T-helper 2 cell treated with Interferon-gamma antibody and Interleukin-4, amounts not matched to agents 100 ng/mL and 5 ng/mL, for 36 hours (primary cell): Measurements from ENCODE around the gene MYT1. TPM values are rescaled to one million over a fixed set of nuclear protein-coding genes. Genes with fewer than 3 reads are reported as not detected.

Experiments
- intact Hi-C: fragments of 100-400 bp; cut with micrococcal nuclease; formaldehyde crosslinking; loops from one replicate; pipeline ENCODE4 v1.15.1; 2023
- total RNA-seq: library from RNA; stranded (reverse); gene quantifications from 2 replicates; pipeline ENCODE4 v1.2.3, GENCODE V29; 2022

MYT1 gene
- total RNA-seq, 1 donor from 2014 or later = not detected

DNA sequence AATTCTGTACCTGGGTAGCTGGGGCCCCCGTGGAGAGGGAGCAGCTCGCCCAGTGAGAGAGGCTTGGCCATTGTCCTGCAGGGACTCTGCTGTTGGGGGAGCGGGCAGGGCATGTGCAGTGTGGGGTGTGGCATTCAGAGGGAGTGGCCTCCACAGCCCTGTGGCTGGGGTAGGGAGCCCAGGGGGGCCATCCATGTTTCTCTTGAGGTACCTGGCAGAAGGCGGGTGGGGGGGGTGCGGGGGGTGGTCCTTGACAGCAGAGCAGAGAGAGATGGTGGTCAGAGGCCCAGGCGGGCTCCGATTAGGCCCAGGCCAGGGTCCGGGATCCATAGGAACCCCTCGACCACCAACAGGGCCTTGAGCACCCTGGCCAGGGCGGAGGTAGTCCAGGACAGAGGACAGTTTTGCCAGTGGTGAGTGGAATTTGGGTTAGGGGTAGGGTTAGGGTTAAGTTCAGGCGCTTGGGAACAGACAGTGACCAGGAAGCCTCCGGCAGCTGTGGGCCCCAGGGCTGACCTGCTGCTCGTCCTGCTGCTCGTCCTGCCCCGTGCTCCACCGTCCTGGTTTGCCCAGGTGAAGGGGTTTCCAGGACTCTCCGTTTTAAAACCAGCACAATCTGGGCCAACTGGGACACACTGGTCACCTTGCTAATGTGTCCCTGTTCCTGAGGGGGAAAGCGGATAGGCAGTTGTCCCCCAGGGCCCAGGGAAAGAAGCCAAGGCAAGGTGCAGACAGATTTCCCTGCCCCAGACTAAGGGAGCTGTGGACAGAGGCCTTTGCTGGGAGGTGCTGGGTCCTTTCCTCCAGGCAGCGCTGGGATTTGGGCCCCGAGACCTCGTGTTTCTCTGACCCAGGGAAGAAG is 24.8 kb upstream of the MYT1 start:
- intact Hi-C loops = no loop called here

DNA sequence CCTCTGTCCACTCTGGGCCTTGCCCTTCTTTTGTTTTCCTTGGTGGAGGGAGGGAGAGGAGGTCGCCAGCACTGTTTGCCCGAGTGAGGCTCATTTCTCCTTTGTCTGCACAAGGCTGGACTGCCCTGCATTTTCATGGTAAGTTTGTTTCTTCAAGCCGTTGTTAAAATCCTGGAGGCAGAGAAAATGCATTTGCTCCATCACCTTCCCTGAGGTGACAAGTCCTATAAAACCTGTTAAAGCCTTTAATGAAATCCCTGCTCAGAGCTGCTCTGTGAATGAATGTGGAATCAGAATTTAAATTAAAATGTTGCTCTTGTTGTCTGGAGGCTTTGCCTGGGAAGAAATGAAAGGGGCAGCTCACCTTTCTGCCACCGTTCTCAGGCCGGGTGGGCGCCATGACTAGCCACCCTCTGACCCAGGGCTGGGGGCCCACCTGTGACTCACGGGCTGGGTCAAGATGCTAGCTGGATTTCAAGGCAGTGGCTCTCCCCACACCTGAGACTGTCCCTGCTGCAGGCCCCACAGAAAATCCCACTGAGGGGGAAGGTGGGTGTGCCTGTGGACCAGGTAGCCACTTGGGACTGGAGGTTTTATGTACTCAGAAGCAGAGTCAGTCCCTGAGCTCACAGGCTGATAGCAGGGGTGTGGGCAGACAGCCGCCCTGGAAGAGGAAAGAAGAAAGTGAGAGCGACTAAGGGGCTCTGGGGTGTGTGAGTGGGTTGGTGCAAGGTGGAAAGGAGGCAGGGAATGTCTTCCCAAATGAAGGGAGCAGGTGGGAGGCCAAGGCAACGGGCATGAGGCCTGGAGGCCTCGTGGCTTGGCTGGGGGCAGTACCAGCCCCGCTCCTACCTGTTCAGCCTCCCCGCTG is 24.0 kb upstream of the MYT1 start:
- intact Hi-C loops = no loop called here

- intact Hi-C loops = no loop called here
Observed at GRCh38 chr20:64140956-64141355, 23.3 kb upstream of the MYT1 start.

GRCh38 chr20:64142590-64142989 is 21.7 kb upstream of the MYT1 start:
- intact Hi-C loops = no loop called here

GRCh38 chr20:64143018-64143801 is 21.0 kb upstream of the MYT1 start:
- intact Hi-C loops = no loop called here

GRCh38 chr20:64144144-64144912 is 19.9 kb upstream of the MYT1 start:
- intact Hi-C loops = no loop called here

DNA sequence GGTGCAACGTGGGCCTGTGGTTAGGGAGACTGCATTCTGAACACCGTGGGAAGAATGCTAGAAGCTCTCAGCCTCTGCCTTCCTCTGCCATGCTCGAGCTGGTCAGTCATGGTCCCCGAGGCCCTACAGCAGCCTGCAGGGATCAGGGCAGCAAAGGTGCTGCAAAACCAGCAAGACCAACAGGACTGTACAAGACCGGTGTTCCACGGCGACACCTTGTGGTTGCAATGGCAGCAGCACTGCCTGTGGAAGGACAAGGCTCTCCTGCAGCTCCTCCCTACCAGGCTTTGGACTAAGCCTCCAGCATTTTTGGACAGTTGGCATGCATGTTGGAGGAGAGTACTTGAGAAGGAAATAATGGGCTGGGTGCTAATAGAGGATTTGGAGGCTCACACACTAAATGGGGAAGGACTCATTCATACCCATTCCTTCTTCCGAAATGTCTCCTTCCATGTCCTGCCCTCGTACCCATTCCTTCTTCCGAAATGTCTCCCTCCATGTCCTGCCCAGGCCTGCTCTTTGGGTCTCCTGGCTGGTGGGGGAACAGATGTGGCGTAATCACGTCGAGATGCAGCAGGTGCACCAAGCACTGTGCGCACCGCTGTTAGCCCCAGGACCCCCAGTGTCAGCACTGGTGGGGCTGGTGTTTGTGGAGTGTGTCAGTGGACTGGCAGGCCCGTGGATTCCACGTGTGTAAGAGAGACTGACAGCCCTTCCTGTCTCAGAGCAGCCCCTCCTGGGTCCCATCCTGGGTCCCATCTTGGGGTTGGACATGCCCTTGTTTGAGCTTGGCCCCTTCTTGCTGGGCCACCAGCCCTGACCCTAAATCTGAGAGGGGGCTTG is 18.6 kb upstream of the MYT1 start:
- intact Hi-C loops = no loop called here

GRCh38 chr20:64146301-64146935 is 17.8 kb upstream of the MYT1 start:
- intact Hi-C loops = no loop called here

DNA sequence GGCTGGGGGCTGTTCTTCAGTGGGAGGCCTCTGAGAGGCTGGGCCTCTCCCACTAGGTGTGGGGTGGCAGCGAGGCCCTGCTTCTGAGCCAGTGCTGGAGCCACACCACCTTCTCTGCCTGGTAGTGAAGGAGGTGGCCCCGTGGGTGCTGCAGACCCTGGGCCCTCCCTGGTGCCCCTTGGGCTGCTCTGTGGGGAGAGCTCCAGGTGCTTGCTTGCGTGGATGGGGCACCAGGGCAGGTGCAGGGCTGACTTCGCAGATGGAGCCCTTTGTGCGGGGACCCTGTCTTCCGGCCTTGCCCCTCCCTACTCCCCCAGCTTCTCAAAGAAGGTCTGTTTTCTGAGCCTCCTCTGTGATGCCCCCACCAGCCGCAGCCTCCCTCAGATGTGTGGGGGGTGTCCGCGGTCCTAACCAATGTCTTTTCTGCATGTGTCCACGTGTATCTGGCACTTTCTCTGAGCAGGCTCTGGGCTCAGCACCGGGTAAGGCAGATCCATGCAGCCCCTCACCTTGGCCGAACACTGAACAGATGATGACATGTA is 17.2 kb upstream of the MYT1 start:
- intact Hi-C loops = no loop called here

DNA sequence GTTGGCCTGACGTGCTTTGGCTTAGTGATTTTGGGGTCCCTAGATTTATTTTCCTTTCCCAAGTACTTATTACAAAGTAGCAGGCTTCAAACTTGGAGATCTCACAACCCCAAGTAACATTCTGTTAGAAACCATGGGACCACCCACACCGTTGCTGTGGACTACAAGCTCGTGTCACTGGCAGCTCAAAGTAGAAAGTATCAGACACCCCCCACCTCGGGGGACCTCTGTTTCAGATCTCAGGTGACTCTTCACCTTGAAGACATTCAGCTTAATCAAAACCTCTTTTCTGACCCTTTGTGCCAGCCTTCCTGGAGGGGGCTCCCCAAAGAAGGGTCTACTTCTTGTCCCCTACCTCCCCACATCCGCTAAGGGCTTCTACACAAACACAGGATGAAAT is 15.7 kb upstream of the MYT1 start:
- intact Hi-C loops = no loop called here

GRCh38 chr20:64149141-64149540 is 15.1 kb upstream of the MYT1 start:
- intact Hi-C loops = no loop called here

- intact Hi-C loops = no loop called here
Observed at GRCh38 chr20:64149809-64150560, 14.3 kb upstream of the MYT1 start.

DNA sequence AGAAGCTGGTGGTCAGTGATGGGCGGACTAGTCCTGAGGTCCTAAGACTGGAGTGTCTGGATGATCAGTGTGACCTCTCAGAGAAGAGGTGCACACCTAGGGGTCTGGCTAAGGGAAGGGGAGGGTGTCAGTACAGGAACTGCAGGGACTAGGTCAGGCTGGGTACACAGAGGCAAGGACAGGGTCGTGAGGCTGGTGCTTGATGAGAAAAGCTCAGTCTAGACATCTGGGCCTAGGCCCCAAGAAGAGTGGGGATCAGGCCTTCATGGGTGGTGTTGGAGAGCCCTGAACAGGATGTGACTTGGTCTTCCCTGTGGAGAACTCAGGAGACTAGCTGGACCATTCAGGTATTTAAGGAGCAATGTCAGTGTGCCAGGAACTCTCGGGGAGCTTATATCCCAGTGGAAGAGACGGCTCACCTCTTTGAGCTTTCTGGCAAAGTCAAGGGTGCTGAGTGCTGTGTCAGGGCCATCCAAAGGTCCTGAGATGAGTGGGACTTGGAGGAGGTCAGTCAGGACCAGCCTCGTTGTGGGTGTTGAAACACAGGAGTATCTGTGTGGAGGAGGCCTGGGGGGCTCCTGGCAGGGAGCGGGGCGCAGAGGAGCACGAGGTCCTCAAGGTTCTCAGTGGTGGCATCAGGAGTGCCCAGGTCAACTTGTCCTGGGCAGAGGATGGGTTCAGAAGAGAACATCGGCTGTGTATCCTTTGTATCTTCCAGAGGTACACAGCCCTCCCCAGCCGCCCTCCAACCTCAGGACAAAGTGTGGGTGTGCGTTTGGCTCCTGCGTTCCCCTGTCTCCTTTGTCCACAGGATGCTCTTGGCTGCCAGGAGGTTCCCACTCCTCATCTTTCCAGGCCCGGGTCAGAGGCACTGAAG is 13.3 kb upstream of the MYT1 start:
- intact Hi-C loops = no loop called here

- intact Hi-C loops = no loop called here
Observed at GRCh38 chr20:64151633-64152530, 12.4 kb upstream of the MYT1 start.

DNA sequence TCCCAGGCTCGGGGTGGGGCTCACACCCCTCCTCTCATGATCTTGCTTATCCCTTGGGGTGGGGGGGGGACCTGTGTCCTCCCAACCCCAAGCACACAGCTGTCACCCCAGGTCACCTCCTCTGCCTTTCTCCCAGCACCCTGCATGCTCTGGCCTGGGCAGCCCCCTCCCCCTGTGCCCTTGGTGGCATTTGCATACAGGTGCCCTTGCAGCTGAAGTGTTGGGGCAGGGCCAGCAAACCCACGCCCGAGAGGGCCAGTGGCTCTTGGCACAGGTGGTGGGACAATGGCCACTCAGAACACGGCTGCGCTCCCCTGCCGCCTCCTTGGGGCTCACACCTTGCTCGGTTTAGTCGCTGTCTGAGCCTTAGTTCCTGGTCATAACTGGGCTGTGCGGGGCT is 11.3 kb upstream of the MYT1 start:
- intact Hi-C loops = no loop called here

DNA sequence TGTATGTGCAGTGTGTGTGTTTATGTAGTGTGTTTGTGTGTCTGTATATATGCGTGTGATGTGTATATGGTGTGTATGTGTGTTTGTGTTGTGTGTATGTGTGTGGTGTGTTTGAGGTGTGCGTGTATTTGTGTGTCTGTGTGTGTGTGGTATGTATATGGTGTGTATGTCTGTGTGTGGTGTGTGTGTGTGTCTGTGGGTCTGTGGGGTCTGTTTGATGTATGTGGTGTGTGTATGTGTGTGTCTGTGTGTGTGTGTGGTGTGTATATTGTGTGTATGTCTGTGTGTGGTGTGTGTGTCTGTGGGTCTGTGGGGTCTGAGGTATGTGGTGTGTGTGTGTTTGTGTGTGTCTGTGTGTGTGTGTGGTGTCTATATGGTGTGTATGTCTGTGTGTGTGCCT is 10.8 kb upstream of the MYT1 start:
- intact Hi-C loops = no loop called here
